Measurements from ENCODE around the gene NGLY1.

The NGLY1 gene

DNA sequence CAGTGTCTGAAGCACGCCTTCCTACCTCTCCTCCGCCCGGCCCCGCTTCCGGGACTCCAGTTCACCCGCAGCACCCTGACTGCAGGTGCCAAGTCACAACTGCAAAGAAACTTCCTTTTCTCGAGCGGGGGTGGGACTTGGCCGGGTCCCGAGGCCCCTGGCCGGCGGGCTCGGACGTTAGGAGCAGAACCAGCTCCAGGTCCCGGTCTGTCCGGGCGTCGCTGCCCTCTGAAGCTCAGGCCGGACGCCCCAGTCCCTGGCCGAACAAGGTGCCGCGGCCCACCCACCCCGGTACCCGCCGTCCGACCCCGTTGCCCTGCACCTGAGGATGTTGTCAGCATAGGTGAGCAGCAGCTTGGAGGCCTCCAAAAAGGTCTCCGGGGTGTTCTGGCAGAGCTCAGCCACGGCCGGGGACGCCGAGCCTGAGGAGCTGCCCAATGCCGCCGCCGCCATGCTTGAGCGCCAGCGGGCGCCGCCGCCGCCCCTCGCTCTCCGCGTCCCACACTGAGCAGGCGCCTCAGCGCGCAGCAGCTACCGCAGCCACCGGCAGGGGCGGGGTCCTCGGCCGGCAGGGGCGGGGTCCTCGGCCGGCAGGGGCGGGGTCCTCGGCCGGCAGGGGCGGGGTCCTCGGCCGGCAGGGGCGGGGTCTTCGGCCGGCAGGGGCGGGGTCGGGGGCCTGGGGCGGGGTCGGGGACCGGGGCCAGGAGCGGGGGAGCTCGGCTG lies at the start of gene NGLY1:
Gene NGLY1 (minus strand): TSS at position 506 of the 723 bp plus-strand sequence. CDS start 53 bp downstream, at position 453.
- peak within 1 kb of the TSS; percentile 85 for H3K4me3 Mint-ChIP-seq
- H3K27ac Mint-ChIP-seq, result peak within 1 kb of the TSS; percentile 99
- H3K4me1 Mint-ChIP-seq, result peaks cover 14% of the 10 kb centered on the region
- H3K27me3 Mint-ChIP-seq, result no peaks in the 10 kb centered on the region
- no peaks in the 10 kb centered on the region for H3K9me3 Mint-ChIP-seq
- DNase-seq (ENCODE audit: low spot score in 2 of 2) (peak; percentile 77 to 81), ATAC-seq (ENCODE audit: low read depth) (peak; percentile 76)
- peaks cover 3% of the 10 kb centered on the region for H3K36me3 Mint-ChIP-seq

DNA sequence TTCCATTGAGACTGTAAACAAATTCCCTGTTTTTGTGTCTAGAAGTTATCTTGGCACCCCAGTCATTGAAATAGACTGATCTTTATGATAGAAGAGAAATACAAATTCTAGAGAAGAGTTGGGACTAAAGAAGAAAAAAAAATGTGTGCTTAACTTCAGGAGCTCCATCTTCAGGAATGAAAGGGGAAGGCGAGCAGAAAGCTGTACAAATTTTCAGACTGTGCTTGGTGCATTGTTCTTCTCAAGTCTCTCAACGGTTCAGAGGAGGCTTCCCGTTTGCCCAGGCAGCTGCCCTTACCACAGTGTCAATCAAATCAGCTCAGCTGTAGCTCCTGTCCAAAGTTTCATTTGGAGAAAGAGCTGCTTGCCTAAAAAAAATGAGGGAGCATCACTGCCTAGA lies 48.3 kb upstream of the NGLY1 start:
- no peak for DNase-seq (ENCODE audit: low spot score in 2 of 2)
- Mint-ChIP-seq H3K27me3 (peaks cover 3% of the 10 kb centered on the region), H3K9me3 (peaks cover 7% of the 10 kb centered on the region), H3K4me3 (no peak overlapping the region), H3K27ac (no peak overlapping the region), H3K4me1 (no peaks in the 10 kb centered on the region), H3K36me3 (no peaks in the 10 kb centered on the region)
- no peak for ATAC-seq (ENCODE audit: low read depth)

- no peaks in the 10 kb centered on the region for H3K36me3 Mint-ChIP-seq
- H3K4me3 Mint-ChIP-seq, result no peak overlapping the region
- H3K27me3 Mint-ChIP-seq, result peaks cover 3% of the 10 kb centered on the region
- DNase-seq (ENCODE audit: low spot score in 2 of 2), result no peak
- H3K9me3 Mint-ChIP-seq, result peaks cover 7% of the 10 kb centered on the region
- H3K4me1 Mint-ChIP-seq, result peaks cover 2% of the 10 kb centered on the region
- no peak overlapping the region for H3K27ac Mint-ChIP-seq
- ATAC-seq (ENCODE audit: low read depth), result no peak
These were observed 47.4 kb upstream of the NGLY1 start for GRCh38 chr3:25830373-25831280.

DNA sequence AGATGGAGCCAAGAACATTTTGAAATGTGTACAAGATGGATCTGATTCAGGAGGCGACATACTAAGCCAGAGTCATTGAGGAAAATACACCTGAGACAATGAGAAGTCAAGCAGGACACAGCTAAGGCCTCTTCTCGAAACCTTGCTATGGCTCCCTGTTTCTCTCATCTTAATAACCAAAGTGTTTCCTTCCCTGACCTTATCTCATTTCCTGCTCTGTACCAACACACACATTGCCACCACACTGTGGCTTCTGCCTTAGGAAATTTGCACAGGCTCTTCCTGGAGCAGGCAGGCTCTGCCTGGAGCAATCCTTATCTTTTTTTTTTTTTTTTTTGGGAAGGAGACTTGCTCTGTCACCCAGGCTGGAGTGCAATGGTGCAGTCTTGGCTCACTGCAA lies 43.3 kb upstream of the NGLY1 start:
- Mint-ChIP-seq H3K27me3 (peaks cover 5% of the 10 kb centered on the region), H3K4me3 (no peak overlapping the region), H3K27ac (no peak overlapping the region), H3K4me1 (peaks cover 2% of the 10 kb centered on the region), H3K36me3 (no peaks in the 10 kb centered on the region), H3K9me3 (peaks cover 7% of the 10 kb centered on the region)
- DNase-seq (ENCODE audit: low spot score in 2 of 2) (no peak), ATAC-seq (ENCODE audit: low read depth) (no peak)

GRCh38 chr3:25823314-25823713 lies 40.1 kb upstream of the NGLY1 start:
- Mint-ChIP-seq H3K4me3 (no peak overlapping the region), H3K4me1 (peaks cover 2% of the 10 kb centered on the region), H3K36me3 (no peaks in the 10 kb centered on the region), H3K27me3 (peaks cover 5% of the 10 kb centered on the region), H3K27ac (no peak overlapping the region), H3K9me3 (no peaks in the 10 kb centered on the region)
- no peak for ATAC-seq (ENCODE audit: low read depth)
- no peak for DNase-seq (ENCODE audit: low spot score in 2 of 2)

DNA sequence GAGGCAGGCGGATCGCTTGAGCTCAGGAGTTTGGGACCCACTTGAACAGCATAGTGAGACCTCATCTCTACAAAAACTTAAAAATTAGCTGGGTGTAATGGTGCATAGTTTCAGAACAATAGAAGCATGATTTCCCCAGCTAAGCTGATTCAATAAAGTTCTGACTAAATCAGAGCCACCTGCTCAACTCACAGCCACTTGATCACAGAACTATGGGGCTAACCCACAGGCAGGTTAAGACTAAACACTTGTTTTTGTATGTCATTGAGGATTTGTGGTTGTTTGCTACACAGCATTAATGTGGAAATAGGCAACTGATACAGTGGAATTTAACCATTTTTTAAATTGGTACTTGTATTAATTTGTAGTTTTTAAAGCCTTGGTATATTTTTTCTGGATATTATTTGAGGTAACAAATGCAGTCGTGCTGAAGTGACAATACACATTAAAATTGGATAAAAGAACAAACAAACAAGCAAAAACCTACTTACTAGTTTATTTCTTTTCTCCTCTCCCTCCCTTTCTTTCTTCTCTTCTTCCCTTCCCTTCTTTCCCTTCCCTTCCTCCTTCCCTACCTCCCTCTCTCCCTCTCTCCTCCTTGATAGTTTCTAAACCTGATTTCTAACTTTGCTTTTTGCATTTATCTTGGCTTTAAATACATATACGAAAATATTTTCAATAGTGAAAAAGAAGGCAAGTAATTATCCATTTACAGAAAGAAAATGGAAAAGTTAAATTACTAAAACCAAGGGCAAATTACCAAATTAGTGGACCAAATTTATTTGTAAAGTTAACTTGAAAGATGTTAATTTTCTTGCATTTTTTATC lies 38.7 kb upstream of the NGLY1 start:
- Mint-ChIP-seq H3K36me3 (no peaks in the 10 kb centered on the region), H3K4me1 (peaks cover 2% of the 10 kb centered on the region), H3K4me3 (no peak overlapping the region), H3K27me3 (peaks cover 5% of the 10 kb centered on the region), H3K27ac (no peak overlapping the region), H3K9me3 (no peaks in the 10 kb centered on the region)
- DNase-seq (ENCODE audit: low spot score in 2 of 2) (no peak), ATAC-seq (ENCODE audit: low read depth) (no peak)

GRCh38 chr3:25820816-25821486 lies 37.7 kb upstream of the NGLY1 start:
- ATAC-seq (ENCODE audit: low read depth), result no peak
- no peak overlapping the region for H3K4me3 Mint-ChIP-seq
- no peak overlapping the region for H3K27ac Mint-ChIP-seq
- H3K4me1 Mint-ChIP-seq, result peaks cover 1% of the 10 kb centered on the region
- H3K36me3 Mint-ChIP-seq, result no peaks in the 10 kb centered on the region
- H3K9me3 Mint-ChIP-seq, result no peaks in the 10 kb centered on the region
- DNase-seq (ENCODE audit: low spot score in 2 of 2), result no peak
- H3K27me3 Mint-ChIP-seq, result peaks cover 5% of the 10 kb centered on the region

DNA sequence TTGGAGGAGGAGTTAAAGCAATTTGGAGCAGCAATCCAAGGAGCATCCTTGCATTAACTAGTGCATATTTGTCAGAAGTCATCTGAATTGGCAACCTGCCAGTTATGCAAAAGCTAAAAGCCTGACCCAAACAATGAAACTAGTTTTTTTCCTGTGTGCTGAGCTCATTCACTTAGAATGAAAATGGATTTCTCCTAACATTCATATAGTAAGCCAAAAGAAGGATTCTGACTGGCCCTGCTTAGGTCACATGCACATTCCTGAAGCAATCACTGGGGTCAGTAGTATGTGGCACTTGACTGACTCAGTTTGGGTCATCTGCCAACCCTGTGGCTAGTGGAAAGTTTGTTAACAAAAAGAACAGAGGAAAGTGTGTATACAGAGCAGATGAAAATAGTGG lies 37.1 kb upstream of the NGLY1 start:
- H3K27me3 Mint-ChIP-seq, result peaks cover 5% of the 10 kb centered on the region
- ATAC-seq (ENCODE audit: low read depth), result no peak
- no peak for DNase-seq (ENCODE audit: low spot score in 2 of 2)

GRCh38 chr3:25818335-25818734 lies 35.1 kb upstream of the NGLY1 start:
- Mint-ChIP-seq H3K4me3 (no peak overlapping the region), H3K27ac (no peak overlapping the region), H3K4me1 (no peaks in the 10 kb centered on the region), H3K9me3 (no peaks in the 10 kb centered on the region), H3K27me3 (peaks cover 3% of the 10 kb centered on the region), H3K36me3 (no peaks in the 10 kb centered on the region)
- DNase-seq (ENCODE audit: low spot score in 2 of 2) (no peak), ATAC-seq (ENCODE audit: low read depth) (no peak)

More for the DNA sequence above, 37.1 kb upstream of the NGLY1 start:
- Mint-ChIP-seq H3K36me3 (no peaks in the 10 kb centered on the region), H3K4me3 (no peak overlapping the region), H3K4me1 (no peaks in the 10 kb centered on the region), H3K9me3 (no peaks in the 10 kb centered on the region), H3K27ac (no peak overlapping the region)

DNA sequence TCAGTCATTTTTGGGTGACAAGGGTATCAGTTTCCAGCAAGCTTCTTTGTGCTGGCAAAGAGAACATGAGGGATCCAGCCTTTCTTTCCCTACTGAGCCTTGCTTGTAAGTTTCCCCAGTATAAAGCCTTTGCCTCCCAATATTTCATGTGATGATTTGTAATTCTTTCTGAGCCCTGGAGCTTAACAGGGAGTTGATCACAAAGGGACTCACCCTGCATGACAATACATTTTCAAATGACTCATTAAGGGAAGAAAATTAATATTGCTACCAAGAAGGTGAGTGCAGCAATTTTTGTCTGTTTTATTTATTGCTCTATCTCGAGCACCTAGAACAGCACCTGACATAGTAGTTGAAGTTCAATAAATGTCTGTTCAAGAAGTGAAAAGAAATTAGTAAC lies 34.4 kb upstream of the NGLY1 start:
- ATAC-seq (ENCODE audit: low read depth) (no peak), DNase-seq (ENCODE audit: low spot score in 2 of 2) (no peak)
- Mint-ChIP-seq H3K27ac (no peak overlapping the region), H3K27me3 (no peaks in the 10 kb centered on the region), H3K4me3 (no peak overlapping the region), H3K9me3 (no peaks in the 10 kb centered on the region), H3K36me3 (no peaks in the 10 kb centered on the region), H3K4me1 (no peaks in the 10 kb centered on the region)

- Mint-ChIP-seq H3K36me3 (no peaks in the 10 kb centered on the region), H3K27me3 (no peaks in the 10 kb centered on the region), H3K4me1 (no peaks in the 10 kb centered on the region), H3K4me3 (no peak overlapping the region), H3K27ac (no peak overlapping the region), H3K9me3 (no peaks in the 10 kb centered on the region)
- no peak for ATAC-seq (ENCODE audit: low read depth)
- DNase-seq (ENCODE audit: low spot score in 2 of 2), result no peak
These were observed 33.9 kb upstream of the NGLY1 start for GRCh38 chr3:25817107-25817506.

DNA sequence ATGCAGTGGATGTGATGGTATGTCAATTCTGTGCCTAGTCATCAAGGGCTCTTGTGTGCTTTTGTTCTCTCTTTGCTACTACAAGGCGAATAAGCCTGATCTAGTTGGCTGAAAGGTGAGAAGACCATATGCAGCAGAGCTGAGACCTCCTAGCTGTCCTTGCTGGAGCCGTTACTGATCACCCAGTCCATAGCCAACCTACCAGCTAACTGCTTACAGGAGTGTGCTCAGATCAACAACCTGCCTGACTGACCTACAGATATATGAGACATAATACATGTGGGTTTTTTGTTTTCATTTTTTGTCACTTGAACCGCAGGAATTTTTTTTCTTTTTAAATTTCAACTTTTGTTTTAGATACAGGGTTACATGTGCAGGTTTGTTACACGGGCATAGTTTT lies 29.4 kb upstream of the NGLY1 start:
- H3K4me1 Mint-ChIP-seq, result no peaks in the 10 kb centered on the region
- peaks cover 2% of the 10 kb centered on the region for H3K27me3 Mint-ChIP-seq
- no peak overlapping the region for H3K27ac Mint-ChIP-seq
- no peaks in the 10 kb centered on the region for H3K36me3 Mint-ChIP-seq
- H3K4me3 Mint-ChIP-seq, result no peak overlapping the region
- ATAC-seq (ENCODE audit: low read depth) (no peak), DNase-seq (ENCODE audit: low spot score in 2 of 2) (no peak)
- H3K9me3 Mint-ChIP-seq, result no peaks in the 10 kb centered on the region

- ATAC-seq (ENCODE audit: low read depth) (no peak), DNase-seq (ENCODE audit: low spot score in 2 of 2) (no peak)
- no peaks in the 10 kb centered on the region for H3K9me3 Mint-ChIP-seq
- no peak overlapping the region for H3K27ac Mint-ChIP-seq
- H3K4me3 Mint-ChIP-seq, result no peak overlapping the region
- no peaks in the 10 kb centered on the region for H3K36me3 Mint-ChIP-seq
- peaks cover 4% of the 10 kb centered on the region for H3K27me3 Mint-ChIP-seq
- H3K4me1 Mint-ChIP-seq, result no peaks in the 10 kb centered on the region
These were observed 21.4 kb upstream of the NGLY1 start for GRCh38 chr3:25804676-25805075.
